Measurements from ENCODE around the gene BICDL2. TPM values are rescaled to one million over a fixed set of nuclear protein-coding genes. Genes with fewer than 3 reads are reported as not detected.
A peak's percentile ranks its signal among the peaks of the same experiment; 100 is the strongest.

The BICDL2 gene
- total RNA-seq, 2 donors from 2014 or later = 132 to 357 TPM

- ATAC-seq = peak; percentile 60
- intact Hi-C loops (cut with DNase I) = no loop called here
- peak within 1 kb of the TSS; percentile 98 to 100 (median 100) for H3K27ac ChIP-seq
These were observed 12.9 kb downstream of the BICDL2 start, which contains the start of the genes HCFC1R1 and THOC6 for GRCh38 chr16:3023669-3024478. Gene HCFC1R1 (minus strand): TSS chr16:3023942. CDS start chr16:3023941, 1 bp downstream. Gene THOC6 (plus strand): TSS chr16:3024035. CDS start chr16:3024327, 292 bp downstream.

DNA sequence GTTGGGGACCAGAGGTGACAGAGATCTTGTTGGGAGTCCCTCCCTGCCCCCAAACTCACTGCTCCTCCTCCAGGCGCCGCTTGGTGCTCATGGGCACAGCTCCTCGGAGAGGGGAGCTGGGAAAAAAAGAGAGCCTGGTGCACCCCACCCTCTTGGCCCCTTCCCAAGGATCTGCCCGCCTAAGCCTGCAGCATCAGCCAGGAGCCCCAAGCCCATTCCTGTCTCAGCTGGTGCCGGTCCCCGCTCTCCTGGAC, 13.4 kb downstream of the BICDL2 start:
- Histone ChIP-seq H3K27me3 (no peaks in the 10 kb centered on the region), H3K4me3 (no peak overlapping the region), H3K9me3 (no peaks in the 10 kb centered on the region), H3K27ac (peak overlapping the region; percentile 98 to 100 (median 100)), H3K4me1 (peaks cover 72% of the 10 kb centered on the region), H3K36me3 (replicated peaks in 1 of 2; ENCODE audit: insufficient read depth in 1 of 2, low read depth in 2 of 2) (peaks cover 0 to 3% of the 10 kb centered on the region in 2 donors)
- 31% methylated on average over 6 of the region's 6 CpGs; no CpG with 5 or more reads in 1 of the 2 donors for WGBS, 2 donors
- peak; percentile 0 for ATAC-seq
- DNase-seq = peak; percentile 68 to 76 (median 74)
- TF ChIP-seq CTCF (IDR thresholded peaks at IDR 0.05) (no peak), POLR2A (IDR thresholded peaks at IDR 0.05) (no peak)
- intact Hi-C loops (cut with DNase I) = no loop called here

More at GRCh38 chr16:3023669-3024478, 12.9 kb downstream of the BICDL2 start, which contains the start of the genes HCFC1R1 and THOC6:
- 1% methylated on average over 19 to 55 of the region's 69 CpGs for WGBS, 2 donors
- H3K27me3 ChIP-seq = no peaks in the 10 kb centered on the region
- H3K36me3 ChIP-seq (replicated peaks in 1 of 2; ENCODE audit: insufficient read depth in 1 of 2, low read depth in 2 of 2) = peaks cover 0 to 5% of the 10 kb centered on the region in 2 donors
- TF ChIP-seq POLR2A (IDR thresholded peaks at IDR 0.05) (peak; percentile 85 to 88 (median 87)), CTCF (IDR thresholded peaks at IDR 0.05) (no peak)
- H3K9me3 ChIP-seq = no peaks in the 10 kb centered on the region
- H3K4me1 ChIP-seq = peaks cover 73% of the 10 kb centered on the region
- peak within 1 kb of the TSS in 1 of 2 donors; percentile 16 for H3K4me3 ChIP-seq
- peak; percentile 98 to 99 (median 99) for DNase-seq

DNA sequence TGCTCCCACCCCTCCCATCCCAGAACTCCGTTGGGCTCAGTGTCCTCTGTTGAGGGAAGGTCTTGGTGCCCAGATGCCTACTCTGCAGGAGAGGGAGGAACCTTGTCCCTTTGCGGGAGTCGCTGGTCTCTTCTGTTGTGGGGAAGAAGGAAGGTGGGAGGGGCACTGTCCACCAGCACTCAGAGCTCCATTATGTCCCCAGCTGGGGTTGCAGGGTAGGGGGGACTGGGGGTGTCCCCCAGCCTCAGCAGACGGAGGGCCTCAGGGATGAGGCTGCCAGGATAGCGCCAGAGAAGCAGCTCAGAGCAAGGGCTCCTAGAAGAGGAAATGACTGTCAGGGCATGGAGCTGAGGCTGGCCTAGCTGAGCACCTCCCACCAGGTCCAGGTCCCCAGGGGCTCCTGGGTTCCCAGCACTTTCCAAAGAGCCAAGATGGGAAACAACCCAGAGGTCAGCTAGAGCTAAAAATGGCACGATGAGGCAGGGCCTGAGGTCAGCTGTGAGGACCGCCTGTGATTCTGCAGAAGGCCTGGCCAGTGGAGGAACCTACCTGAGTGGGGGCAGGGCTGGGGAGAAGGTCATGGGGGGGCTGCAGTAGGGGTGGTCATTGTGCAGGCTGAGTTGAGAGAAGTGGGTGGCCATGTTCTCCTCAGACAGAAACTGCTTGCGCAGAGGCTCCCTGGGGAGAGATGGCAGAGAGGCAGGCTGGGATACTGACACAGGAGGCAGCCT, 13.9 kb downstream of the BICDL2 start:
- H3K4me3 ChIP-seq = no peak overlapping the region
- no peaks in the 10 kb centered on the region for H3K27me3 ChIP-seq
- DNase-seq (peak in 1 of 4 donors; percentile 51), ATAC-seq (no peak)
- no peak for TF ChIP-seq CTCF (IDR thresholded peaks at IDR 0.05)
- peak in 1 of 3 donors; percentile 45 for TF ChIP-seq POLR2A (IDR thresholded peaks at IDR 0.05)
- WGBS, 2 donors = 27 to 38% methylated on average over 7 to 8 of the region's 8 CpGs
- peak overlapping the region; percentile 98 to 100 (median 100) for H3K27ac ChIP-seq
- intact Hi-C loops (cut with DNase I) = no loop called here
- peaks cover 72% of the 10 kb centered on the region for H3K4me1 ChIP-seq
- no peaks in the 10 kb centered on the region for H3K9me3 ChIP-seq
- peaks cover 0 to 3% of the 10 kb centered on the region in 2 donors for H3K36me3 ChIP-seq (replicated peaks in 1 of 2; ENCODE audit: insufficient read depth in 1 of 2, low read depth in 2 of 2)

- H3K4me1 ChIP-seq = peaks cover 68% of the 10 kb centered on the region
- peak overlapping the region; percentile 98 to 100 (median 100) for H3K27ac ChIP-seq
- peak overlapping the region in 1 of 2 donors; percentile 97 for H3K4me3 ChIP-seq
- intact Hi-C loops (cut with DNase I) = no loop called here
- peaks cover 0 to 3% of the 10 kb centered on the region in 2 donors for H3K36me3 ChIP-seq (replicated peaks in 1 of 2; ENCODE audit: insufficient read depth in 1 of 2, low read depth in 2 of 2)
- no peaks in the 10 kb centered on the region for H3K27me3 ChIP-seq
- DNase-seq (peak; percentile 91 to 96 (median 93)), ATAC-seq (peak; percentile 36)
- no peaks in the 10 kb centered on the region for H3K9me3 ChIP-seq
- WGBS, 2 donors = 11 to 20% methylated on average over 8 of the region's 8 CpGs
- TF ChIP-seq POLR2A (IDR thresholded peaks at IDR 0.05) (peak; percentile 59 to 73 (median 70)), CTCF (IDR thresholded peaks at IDR 0.05) (peak in 1 of 7 experiments; percentile 5)
These were observed 14.5 kb downstream of the BICDL2 start for GRCh38 chr16:3022208-3022683.

Data from body of pancreas (tissue), 4 donors.